HK-2 (cell line): ENCODE results near the gene NUDT16L1.

Experiments
- DNase-seq: peaks from one replicate; pipeline ENCODE4 v3.0.0-alpha.2; 2018; ENCODE audit not compliant: unreplicated experiment

Gene NUDT16L1

DNA sequence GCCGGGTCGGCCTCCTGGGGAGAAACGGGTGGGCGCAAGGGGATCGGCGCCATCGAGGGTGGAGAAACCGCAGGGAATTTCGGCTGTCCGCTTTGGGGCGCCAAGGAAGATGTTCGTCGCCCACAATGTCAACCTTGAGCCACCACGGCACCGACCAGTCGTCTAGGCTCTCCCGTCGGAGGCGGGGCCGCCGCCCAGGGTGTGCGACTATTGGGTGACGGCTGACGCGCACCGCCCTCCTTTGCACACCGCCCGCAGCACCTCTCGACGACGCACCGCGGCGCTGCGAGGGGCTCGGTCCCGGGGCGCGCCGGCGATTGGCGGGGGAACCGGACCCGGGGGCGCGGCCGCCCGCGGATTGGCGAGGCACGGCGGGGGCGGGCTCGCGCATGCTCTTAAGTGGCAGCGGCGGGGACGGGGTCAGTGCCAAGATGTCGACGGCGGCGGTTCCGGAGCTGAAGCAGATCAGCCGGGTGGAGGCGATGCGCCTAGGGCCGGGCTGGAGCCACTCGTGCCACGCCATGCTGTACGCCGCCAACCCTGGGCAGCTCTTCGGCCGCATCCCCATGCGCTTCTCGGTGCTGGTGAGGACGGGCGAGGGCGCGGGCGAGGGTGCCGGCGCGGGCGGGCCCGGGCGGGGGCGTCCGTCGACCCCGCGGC lies at the start of gene NUDT16L1:
Gene NUDT16L1 (plus strand): TSS at position 267 of the 660 bp plus-strand sequence. CDS start 165 bp downstream, at position 432.
- peak; percentile 90 for DNase-seq

DNA sequence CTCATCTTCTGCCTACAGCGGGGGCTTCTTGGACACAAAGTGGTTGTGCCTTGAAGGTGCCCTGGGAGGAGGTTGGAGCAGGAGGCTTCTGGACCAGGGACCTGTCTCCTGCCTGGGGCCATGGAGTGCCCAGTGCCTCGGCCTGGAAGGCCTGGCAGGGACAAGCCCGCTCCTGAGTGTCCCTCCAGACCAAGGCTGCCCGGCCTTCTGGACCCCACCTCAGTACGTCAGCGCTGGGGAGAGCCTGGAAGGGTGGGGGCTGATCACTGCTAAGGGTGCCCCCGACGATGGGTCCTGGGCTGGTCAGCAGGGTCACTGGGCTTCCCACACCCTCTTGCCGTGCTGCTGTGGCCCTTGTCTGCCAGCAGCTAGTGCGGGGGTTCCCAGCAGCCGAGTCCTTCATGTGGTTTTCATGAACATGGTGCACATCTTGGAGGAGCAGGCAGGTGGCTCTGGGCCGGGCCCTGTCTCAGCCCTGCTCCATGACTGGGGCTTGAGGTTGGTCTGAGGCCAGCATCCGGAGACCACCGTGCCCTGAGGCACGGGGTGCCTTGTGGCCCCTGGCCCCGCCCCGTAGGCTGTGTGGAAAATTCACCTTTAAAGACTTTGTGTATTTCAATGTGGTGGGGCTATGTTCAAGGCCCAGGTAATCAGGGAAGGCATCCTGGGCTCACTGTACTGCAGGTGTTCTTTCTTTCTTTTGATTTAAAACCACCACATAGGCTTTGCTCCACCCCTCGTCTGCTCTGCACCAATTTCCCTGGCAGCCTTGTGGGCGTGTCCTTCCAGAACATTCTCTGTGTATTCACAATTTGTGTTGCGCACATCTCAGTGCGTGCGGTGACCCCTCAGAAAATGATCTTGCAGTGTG lies 46.4 kb upstream of the NUDT16L1 start:
- no peak for DNase-seq

DNA sequence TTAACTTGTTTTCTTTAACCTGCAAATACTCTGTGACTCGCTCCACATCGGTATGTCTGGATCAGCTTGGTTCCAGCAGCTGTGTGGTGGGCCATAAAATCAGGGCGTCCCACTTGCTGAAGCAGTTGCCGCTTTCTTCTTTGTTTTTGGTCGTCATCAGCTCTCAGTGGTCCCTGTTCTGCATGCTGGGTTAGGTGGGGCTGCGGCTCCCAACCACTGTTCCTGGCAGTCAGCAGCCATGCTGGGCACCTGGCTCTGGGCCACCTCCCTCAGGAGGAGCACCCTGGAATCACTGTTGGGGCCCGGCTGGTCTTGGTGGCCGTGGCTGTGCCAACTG lies 45.8 kb upstream of the NUDT16L1 start:
- DNase-seq = no peak

DNA sequence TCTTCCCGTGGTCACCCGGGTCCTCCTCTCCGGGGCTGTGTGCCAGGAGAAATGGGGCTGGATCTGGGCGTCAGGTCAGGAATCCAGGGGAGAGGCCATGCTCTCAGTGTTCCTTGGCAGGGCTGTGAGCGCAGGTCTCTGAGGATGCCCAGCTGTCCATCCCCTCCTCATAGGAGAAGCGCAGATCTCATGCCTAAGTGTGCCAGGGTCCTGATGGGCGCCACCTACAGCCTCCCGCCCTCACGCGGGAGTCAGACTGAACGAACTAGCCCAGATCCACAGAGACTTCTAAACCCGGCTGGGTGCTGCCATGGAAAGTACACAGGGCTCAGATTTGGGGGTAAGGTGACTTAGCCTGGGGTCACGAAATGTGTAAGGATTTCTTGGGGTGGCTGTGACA lies 44.4 kb upstream of the NUDT16L1 start:
- DNase-seq = no peak

DNA sequence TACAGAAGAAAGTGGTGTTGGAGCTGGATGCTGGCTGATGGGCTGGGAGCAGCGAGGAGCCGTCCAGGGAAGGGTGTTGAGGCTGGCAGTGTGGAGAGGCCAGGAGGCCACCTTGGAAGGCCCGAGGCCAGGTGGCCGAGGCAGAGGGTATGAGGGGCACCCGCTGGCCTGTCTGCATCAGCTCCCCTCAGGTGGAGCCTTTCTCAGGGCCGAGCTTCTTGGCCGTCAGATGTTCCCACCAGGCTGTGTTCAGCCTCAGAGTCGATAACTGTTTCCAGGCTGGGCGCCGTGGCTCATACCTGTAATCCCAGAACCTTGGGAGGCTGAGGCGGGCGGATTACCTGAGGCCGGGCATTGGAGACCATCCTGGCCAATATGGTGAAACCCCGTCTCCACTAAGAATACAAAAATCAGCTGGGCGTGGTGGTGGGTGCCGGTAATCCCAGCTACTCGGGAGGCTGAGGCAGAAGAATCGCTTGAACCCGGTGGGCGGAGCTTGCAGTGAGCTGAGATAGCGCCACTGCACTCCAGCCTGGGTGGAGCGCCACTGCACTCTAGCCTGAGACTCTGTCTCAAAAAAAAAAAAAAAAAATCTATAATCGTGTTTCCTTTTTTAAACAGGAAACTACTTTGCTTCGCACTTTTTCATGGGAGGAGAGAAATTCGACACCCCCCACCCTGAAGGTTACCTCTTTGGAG lies 43.5 kb upstream of the NUDT16L1 start:
- no peak for DNase-seq

DNA sequence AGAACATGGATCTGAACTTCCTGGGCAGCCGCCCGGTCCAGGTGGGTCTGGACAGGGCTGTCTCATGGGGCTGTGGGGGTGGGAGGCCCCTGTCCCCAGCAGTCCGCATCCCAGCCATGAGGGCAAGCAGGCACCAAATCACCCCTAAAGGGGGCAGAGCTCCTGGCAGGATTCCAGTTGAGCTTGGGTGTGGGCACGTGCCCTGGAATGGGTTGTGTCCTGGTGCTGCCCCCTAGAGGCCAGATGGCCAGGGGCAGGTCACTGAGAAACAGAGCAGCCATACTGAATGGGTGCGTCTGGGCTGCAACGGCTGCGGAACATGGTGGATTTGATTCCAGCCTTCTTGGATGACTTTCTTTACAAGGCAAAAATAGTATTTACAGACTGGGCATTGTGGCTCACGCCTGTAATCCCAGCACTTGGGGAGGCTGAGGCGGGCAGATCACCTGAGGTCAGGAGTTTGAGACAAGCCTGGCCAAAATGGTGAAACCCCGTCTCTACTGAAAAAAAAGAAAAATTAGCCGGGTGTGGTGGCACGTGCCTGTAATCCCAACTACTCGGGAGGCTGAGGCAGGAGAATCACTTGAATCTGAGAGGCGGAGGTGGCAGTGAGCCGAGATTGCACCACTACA lies 42.8 kb upstream of the NUDT16L1 start:
- DNase-seq = peak; percentile 51

DNA sequence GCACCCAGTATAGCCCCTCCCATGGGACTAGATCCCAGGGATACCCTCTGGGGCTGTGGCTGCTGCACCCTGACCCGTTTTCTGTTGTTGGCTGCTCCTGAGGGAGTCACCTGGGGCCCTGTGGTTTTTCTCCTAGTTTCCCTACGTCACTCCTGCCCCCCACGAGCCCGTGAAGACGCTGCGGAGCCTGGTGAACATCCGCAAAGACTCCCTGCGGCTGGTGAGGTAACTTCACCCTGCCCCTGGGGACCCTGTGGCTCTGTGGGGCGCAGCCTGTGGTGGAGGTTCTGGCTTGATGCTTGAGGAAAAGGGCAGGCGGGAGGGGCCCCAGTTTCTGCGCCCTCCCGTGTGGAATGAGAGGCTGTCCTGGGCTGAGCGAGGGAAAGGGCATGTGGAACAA lies 41.5 kb upstream of the NUDT16L1 start:
- no peak for DNase-seq

- no peak for DNase-seq
These were observed 40.8 kb upstream of the NUDT16L1 start for GRCh38 chr16:4652561-4652960.

GRCh38 chr16:4654011-4654963 lies 39.1 kb upstream of the NUDT16L1 start:
- peak; percentile 31 for DNase-seq

DNA sequence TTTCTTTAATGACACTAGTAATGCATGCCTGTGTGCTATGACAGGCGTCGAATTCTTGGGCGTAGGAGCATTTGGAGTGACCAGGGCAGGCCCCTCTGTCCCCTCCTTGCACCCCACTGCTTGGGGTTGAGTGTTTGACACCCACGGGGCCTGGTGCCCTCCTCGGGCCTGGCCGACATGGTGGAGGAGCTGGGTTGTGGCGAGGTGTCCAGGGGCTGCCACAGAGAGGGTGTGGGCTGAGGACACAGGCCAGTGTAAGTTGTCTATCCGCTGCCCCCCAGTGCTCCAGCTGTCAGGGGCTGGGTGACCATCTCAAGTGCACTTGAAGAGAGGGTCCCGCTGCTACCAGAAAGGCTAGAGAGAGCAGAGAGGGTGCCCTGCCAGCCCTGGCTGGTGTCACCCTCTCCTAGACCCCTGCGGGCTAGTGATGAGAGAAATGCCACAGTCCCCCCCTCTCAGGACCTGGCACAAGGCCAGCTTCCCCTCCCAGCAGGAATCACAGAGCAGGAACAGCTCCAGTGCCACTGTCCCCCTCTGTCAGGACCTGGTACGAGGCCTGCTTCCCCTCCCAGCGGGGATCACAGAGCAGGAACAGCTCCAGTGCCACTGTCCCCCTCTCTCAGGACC lies 38.3 kb upstream of the NUDT16L1 start:
- no peak for DNase-seq

GRCh38 chr16:4655801-4656200 lies 37.6 kb upstream of the NUDT16L1 start:
- no peak for DNase-seq

DNA sequence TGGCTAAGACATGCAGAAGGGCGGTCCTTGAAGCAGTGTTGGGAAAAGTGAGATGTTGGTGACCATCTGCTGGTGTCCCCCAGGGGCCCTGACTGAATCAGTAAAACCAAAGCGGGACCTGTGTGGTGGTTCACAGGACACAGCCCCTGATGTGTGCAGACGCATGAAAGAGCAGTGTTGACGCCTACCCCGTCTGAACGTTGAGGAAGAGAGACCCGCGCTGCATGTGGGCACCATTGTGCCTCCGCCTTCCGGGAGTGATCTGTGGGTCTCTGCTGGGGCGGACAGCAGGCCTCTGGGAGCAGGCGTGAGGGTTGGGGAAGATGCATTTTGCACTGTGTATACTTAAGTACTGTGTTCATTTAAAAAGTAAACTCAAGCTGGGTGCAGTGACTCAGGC lies 37.1 kb upstream of the NUDT16L1 start:
- DNase-seq = no peak

DNA sequence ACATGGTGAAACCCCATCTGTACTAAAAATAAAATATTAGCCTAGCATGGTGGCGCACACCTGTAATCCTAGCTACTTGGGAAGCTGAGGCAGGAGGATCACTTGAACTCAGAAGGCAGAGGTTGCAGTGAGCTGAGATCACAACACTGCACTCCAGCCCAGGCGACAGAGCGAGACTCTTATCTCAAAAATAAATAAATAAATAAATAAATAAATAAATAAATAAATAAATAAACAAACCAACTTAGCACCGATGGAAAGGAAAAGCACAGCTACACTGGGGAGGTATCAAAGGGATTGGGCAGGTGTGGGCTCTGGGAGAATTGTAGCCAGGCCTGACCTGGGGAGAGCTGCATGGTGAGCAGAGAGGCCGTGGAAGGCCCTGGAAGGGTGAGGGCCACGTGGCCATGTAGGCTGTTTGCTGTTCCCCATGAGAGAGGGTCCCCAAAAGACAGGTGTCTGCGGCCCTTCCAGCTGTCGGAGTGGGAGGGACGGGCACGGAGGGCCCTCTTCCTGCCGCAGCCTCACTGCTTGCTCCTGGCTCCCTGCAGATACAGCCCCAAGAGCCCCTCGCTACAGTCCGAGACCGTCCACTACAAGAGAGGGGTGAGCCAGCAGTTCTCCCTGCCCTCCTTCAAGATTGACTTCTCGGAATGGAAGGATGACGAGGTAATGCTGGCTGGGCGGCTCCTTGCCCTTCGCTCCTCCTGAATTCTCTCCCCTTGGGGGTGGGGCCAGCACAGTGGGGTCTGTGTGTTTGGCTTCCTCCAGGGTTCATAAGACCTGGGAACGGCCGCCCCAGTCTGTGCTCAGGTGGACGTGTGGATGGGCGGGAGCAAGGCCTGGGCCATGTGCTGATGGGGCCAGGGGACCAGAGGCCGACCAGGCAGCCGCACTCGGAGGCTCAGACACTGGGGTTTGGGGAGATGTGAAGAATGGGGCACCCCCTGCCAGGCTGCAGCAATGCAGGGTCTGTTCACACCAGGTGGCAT lies 36.4 kb upstream of the NUDT16L1 start:
- no peak for DNase-seq

DNA sequence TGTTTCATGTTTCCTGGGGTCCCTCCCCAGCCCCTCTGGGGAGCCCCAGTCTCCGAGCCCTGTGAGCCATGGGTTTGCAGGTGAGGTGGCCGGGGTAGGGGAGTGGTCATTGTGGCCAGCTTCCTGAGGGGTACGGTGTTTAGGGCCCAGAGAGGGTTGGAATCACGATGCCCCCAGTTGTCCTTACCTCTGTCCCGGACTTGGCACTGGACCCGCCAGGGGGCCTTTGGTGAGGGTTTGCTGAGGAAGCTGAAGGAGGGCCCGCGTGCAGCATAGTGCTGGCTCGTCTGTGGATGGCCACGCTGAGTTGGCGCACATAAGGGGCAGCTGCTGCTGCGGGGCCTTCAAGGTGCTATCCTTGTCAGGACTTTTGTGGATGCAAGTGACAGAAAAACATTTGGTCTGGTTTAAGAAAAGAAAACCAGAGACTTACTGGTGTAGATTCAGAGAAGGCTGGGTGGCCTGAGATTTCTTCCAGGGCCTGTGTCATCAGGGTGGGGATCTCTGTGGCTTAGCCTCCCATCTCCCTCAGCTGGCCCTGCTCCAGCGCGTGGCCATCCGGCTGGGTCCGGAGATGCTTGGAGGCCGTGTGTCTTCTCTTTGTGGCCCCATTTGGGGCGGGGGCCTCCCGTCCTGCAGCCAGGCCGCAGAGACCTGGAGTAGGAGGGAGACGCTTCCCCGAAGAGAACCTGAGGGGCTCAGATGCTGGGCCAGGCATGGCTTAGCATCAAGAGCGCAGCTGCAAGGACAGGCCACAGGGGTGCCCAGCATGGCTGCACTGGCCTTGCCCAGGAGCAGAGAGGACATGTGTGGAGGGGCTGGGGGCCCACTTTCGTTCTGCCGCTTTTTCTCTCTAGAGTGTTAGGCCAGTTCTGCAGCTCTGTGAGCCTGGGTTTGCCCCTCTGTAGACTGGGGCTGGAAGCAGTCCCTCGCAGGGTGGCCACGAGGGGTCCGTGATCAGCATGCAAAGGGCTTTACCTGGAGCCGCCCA lies 33.7 kb upstream of the NUDT16L1 start:
- no peak for DNase-seq

GRCh38 chr16:4660454-4661007 lies 32.8 kb upstream of the NUDT16L1 start:
- DNase-seq = peak; percentile 85

DNA sequence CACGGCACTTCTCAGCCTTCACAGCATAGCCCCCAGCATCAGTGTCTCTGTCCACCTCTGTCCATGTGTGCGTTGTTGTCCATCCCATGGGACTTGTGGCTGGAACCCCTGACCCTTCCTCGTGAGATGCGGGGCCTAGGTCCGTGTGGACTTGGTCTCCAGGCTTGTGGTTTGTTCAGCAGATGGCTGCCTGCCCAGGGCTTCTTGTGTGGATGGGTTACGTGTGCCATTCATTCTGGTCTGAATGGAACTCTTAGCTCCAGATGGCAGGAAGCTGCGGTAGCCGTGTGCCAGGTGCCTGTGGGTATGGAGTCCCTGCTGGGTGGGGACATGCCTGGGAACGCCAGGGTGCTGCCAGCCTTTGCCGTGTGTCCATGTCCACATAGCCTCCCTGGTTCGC lies 31.7 kb upstream of the NUDT16L1 start:
- DNase-seq = no peak

DNA sequence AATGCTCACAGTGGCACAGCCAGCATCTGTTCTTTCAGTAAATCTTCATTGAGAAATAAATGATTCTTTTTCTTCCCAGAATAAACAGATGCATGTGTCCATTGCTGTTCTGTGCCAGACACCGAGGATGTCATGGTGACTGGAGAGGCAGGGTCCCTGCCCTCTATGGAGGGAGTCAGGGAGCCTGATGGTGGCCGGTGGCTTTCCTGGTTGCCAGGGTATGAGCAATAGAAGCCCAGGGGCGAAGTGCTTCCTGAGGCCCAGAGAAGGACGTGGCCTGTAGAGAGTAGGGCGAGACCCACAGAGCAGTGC lies 29.9 kb upstream of the NUDT16L1 start:
- DNase-seq = no peak
